GM21515 (cell line): ENCODE results near the gene SCUBE2.
A peak's percentile ranks its signal among the peaks of the same experiment; 100 is the strongest.

ENCODE experiments used
- ATAC-seq: cut with Tn5 transposase; IDR thresholded peaks from one replicate; pipeline ENCODE4 v1.9.1; 2021; ENCODE audit not compliant: unreplicated experiment

Gene SCUBE2

GRCh38 chr11:9049959-9050358 lies 41.4 kb downstream of the SCUBE2 start:
- ATAC-seq = no peak

- ATAC-seq = no peak
Measured at GRCh38 chr11:9047964-9048523, 43.4 kb downstream of the SCUBE2 start.

GRCh38 chr11:9046481-9046880 lies 44.9 kb downstream of the SCUBE2 start:
- ATAC-seq = no peak

GRCh38 chr11:9042488-9042887 lies 48.9 kb downstream of the SCUBE2 start:
- ATAC-seq = no peak

GRCh38 chr11:9041747-9042146 lies 49.7 kb downstream of the SCUBE2 start:
- ATAC-seq = no peak

GRCh38 chr11:9040410-9040809 lies 51.0 kb downstream of the SCUBE2 start:
- ATAC-seq = no peak

GRCh38 chr11:9039863-9040262 lies 51.5 kb downstream of the SCUBE2 start:
- no peak for ATAC-seq

- no peak for ATAC-seq
Measured at GRCh38 chr11:9039198-9039597, 52.2 kb downstream of the SCUBE2 start.

- no peak for ATAC-seq
Measured at GRCh38 chr11:9038541-9038940, 52.9 kb downstream of the SCUBE2 start.

- no peak for ATAC-seq
Measured at GRCh38 chr11:9037963-9038362, 53.4 kb downstream of the SCUBE2 start.

GRCh38 chr11:9037046-9037780 lies 54.2 kb downstream of the SCUBE2 start:
- ATAC-seq = no peak

GRCh38 chr11:9030601-9031000 lies 60.8 kb downstream of the SCUBE2 start:
- no peak for ATAC-seq

- no peak for ATAC-seq
Measured at GRCh38 chr11:9029422-9029821, 62.0 kb downstream of the SCUBE2 start.

GRCh38 chr11:9028581-9028980 lies 62.8 kb downstream of the SCUBE2 start:
- ATAC-seq = no peak

GRCh38 chr11:9025101-9025850 lies 66.1 kb downstream of the SCUBE2 start:
- ATAC-seq = no peak

GRCh38 chr11:9022961-9023680 lies 68.3 kb downstream of the SCUBE2 start:
- no peak for ATAC-seq

- ATAC-seq = no peak
Measured at GRCh38 chr11:9020916-9021315, 70.5 kb downstream of the SCUBE2 start.

GRCh38 chr11:9019861-9020260 lies 71.5 kb downstream of the SCUBE2 start:
- ATAC-seq = no peak

GRCh38 chr11:9017773-9018172 lies 73.6 kb downstream of the SCUBE2 start:
- no peak for ATAC-seq

GRCh38 chr11:9016916-9017642 lies 74.3 kb downstream of the SCUBE2 start:
- no peak for ATAC-seq

GRCh38 chr11:9015677-9016076 lies 75.7 kb downstream of the SCUBE2 start:
- peak; percentile 73 for ATAC-seq
